D721Med (cell line): ENCODE results near the gene SOAT2.

ENCODE experiments used
- DNase-seq: peaks from one replicate; pipeline ENCODE4 v3.0.0; 2011; ENCODE audit warnings: low spot score; ENCODE audit not compliant: insufficient read length
- FAIRE-seq: peaks from 2 replicates; lab custom pipeline; 2011; peaks lifted over from hg19 to GRCh38; lab: Jason Lieb, UNC
- TF ChIP-seq, protein P1 (sequence below): IDR thresholded peaks from 2 replicates; pipeline ENCODE4 v1.5.1; 2012; ENCODE audit warnings: mild to moderate bottlenecking, control low read depth; ENCODE audit not compliant: insufficient read depth; ENCODE audit errors: missing control alignments

SOAT2 gene

DNA sequence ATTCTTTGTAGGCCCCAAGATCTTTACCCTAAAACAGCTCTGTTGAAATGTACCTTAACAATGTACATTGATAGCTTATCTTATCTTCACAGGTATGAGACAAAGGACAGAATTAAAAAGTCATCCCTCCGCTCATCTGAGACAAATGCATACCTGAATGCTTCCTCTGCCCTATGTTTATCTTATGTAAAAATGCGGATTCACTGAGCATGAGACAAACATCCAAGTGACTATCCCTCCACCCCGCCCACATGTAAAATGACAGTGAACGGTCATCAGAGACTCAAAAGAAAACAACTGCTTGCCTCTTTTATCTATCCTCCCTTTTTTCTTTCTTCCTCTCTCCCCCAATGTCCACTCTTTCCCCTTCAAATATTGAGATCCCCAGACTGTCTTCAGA is 40.1 kb downstream of the SOAT2 start:
- FAIRE-seq (no peak), DNase-seq (no peak)
- TF ChIP-seq, protein P1, sequence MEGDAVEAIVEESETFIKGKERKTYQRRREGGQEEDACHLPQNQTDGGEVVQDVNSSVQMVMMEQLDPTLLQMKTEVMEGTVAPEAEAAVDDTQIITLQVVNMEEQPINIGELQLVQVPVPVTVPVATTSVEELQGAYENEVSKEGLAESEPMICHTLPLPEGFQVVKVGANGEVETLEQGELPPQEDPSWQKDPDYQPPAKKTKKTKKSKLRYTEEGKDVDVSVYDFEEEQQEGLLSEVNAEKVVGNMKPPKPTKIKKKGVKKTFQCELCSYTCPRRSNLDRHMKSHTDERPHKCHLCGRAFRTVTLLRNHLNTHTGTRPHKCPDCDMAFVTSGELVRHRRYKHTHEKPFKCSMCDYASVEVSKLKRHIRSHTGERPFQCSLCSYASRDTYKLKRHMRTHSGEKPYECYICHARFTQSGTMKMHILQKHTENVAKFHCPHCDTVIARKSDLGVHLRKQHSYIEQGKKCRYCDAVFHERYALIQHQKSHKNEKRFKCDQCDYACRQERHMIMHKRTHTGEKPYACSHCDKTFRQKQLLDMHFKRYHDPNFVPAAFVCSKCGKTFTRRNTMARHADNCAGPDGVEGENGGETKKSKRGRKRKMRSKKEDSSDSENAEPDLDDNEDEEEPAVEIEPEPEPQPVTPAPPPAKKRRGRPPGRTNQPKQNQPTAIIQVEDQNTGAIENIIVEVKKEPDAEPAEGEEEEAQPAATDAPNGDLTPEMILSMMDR: no peak

DNA sequence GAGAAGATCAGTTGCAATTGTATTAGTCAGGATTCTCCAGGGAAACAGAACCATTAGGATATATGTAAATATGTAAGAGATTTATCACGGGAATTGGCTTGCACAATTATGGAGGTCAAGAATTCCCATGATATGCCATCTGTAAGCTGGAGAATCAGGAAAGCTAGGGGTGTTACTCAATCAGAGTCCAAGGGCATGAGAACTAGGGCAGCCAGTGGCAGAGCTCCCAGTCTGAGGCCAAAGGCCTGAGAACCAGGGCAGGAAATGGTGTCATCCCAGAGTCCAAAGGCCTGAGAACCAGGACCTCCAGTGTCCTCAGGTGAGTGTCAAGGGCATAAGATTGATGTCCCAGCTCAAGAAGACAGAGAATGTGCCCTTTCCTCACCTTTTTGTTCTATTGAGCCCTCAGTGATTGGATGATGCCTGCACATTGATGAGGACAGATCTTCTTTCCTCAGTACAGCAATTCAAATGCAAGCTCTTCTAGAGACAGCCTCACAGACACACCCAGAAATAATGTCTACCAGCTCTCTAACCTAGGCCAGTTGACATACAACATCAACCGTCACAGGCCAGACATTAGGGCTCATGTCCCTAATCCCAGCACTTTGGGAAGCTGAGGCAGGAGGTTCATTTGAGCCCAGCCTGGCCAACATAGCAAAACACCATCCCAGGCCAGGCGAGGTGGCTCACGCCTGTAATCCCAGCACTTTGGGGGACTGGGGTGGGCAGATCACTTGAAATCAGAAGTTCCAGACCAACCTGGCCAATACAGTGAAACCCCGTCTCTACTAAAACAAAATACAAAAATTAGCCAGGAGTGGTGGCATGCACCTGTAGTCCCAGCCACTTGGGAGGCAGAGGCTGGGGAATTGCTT is 42.3 kb downstream of the SOAT2 start:
- FAIRE-seq: no peak
- TF ChIP-seq, protein P1: no peak
- DNase-seq: no peak

DNA sequence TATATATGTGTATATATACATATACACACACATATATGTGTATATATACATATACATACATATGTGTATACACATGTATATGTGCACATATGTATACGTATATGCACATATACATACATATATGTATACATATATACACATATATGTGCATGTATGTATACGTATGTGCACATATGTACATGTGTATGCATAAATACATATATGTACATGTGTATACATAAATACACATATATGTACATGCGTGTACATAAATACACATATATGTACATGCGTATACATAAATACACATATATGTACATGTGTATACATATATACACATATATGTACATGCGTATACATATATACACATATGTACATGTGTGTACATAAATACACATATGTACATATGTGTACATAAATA is 43.9 kb downstream of the SOAT2 start:
- no peak for DNase-seq
- TF ChIP-seq, protein P1: no peak
- FAIRE-seq: no peak

DNA sequence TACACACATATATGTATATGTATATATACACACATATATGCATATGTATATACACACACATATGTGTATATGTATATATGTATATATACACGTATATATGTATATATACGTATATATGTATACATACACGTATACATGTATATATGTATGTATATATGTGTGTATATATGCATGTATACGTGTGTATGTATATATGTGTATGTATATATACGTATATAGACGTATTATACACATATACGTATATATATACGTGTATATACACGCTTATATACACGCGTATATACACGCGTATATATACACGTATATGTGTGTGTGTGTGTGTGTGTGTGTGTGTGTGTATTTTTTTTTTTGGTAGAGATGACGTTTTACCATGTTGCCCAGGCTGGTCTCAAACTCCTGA is 44.4 kb downstream of the SOAT2 start:
- TF ChIP-seq, protein P1: no peak
- no peak for DNase-seq
- FAIRE-seq: no peak

DNA sequence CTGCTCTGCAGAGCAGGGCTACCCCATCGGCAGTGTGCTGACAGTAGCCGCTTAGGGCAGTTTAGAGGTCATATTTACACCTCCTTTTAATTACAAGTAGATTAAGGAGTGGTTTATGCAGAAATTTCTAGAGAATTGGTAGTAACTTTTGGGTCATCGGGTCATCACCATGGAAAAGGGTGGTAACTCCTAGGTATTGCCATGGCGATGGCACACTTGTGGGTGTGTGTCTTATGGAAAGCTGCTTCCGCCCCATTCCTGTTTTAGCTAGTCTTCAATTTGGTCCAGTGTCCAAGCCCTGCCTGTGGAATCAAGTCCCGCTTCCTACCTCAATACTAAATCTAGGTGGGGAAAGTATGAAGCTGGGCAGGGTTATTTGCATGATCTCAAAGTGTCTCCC is 47.8 kb downstream of the SOAT2 start:
- no peak for DNase-seq
- no peak for FAIRE-seq
- TF ChIP-seq, protein P1: no peak

DNA sequence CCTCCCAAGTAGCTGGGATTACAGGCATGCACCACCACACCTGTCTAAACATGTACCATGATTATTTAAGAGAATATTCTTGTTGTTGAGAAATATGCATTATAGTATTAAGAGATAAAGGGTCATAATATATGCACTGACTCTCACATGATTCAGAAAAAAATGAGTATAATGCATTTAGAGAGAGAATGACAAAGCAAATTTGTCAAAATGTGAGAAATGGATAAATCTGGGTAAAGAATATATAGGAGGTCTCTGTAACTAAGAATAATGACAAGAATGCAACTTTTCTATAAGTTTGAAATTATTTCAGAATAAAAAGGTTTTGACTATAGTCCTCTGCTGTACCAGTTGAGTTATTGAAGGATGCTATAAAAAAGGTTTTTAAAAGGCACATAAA is 49.1 kb downstream of the SOAT2 start:
- TF ChIP-seq, protein P1: no peak
- FAIRE-seq (no peak), DNase-seq (no peak)

DNA sequence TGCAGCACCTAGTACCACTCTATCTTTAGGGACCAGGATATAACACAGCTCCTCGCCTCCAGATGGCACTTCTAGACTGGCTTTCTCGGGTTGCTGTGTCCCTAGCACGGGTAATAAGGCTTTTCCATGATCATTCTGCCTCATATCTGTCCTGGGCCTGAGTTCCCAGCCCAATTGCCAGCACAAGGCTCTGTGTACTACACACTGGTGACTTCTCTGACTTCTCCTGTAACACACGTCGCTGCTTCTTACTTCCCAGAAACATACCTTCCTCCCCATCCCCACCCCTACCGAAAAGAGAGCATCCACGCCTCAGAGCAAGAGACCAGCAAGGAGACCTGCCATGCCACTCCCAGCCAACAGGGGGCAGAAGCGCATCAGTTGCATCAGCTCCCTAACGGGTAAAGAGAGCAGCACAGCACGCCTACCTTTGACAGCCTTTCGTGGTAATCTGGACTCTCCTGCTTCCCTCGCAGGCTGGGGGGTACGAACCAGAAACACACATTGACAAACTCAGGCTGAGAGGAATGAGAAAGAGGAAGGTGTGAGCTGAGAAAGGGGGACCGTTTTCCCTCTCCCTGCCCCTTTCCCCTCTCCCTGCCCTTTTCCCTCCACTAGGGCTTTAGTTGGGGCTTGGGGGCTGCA is 56.0 kb downstream of the SOAT2 start:
- TF ChIP-seq, protein P1: peak; percentile 99
- no peak for FAIRE-seq

More for the DNA sequence above, 56.0 kb downstream of the SOAT2 start:
- peak; percentile 80 for DNase-seq
